ENCODE results near the gene FKBP5. TPM values are rescaled to one million over a fixed set of nuclear protein-coding genes. Genes with fewer than 3 reads are reported as not detected.

The FKBP5 gene
- total RNA-seq, 1 donor from 2014 or later, result 246 TPM

- Histone ChIP-seq H3K4me1 (peaks cover 33% of the 10 kb centered on the region), H3K27me3 (no peaks in the 10 kb centered on the region)
- intact Hi-C loops (cut with DNase I), result no loop called here
Measured at GRCh38 chr6:35607517-35608233, 81.0 kb downstream of the FKBP5 start.

GRCh38 chr6:35605600-35605999 lies 83.1 kb downstream of the FKBP5 start:
- no peak overlapping the region for H3K4me3 ChIP-seq
- DNase-seq (ENCODE audit: extremely low spot score in 2 of 2), result peak in 1 of 2 donors; percentile 87
- peak overlapping the region; percentile 96 for H3K27ac ChIP-seq
- no peaks in the 10 kb centered on the region for H3K9me3 ChIP-seq
- H3K36me3 ChIP-seq, result peaks cover 0 to 29% of the 10 kb centered on the region in 2 donors
- no peaks in the 10 kb centered on the region for H3K27me3 ChIP-seq
- peaks cover 50% of the 10 kb centered on the region for H3K4me1 ChIP-seq
- TF ChIP-seq POLR2A (IDR thresholded peaks at IDR 0.05) (no peak), POLR2AphosphoS5 (IDR thresholded peaks at IDR 0.05; ENCODE audit: insufficient read depth in 1 of 2, low read depth in 1 of 2) (no peak), CTCF (IDR thresholded peaks at IDR 0.05) (no peak)
- intact Hi-C loops (cut with DNase I), result no loop called here

More at GRCh38 chr6:35607517-35608233, 81.0 kb downstream of the FKBP5 start:
- Histone ChIP-seq H3K36me3 (peaks cover 0 to 41% of the 10 kb centered on the region in 2 donors), H3K4me3 (no peak overlapping the region), H3K9me3 (no peaks in the 10 kb centered on the region), H3K27ac (peak overlapping the region; percentile 96)
- TF ChIP-seq POLR2AphosphoS5 (IDR thresholded peaks at IDR 0.05; ENCODE audit: insufficient read depth in 1 of 2, low read depth in 1 of 2) (peak in 1 of 2 donors; percentile 17), POLR2A (IDR thresholded peaks at IDR 0.05) (no peak)
- no peak for DNase-seq (ENCODE audit: extremely low spot score in 2 of 2)

GRCh38 chr6:35603326-35604202 lies 85.2 kb downstream of the FKBP5 start:
- peaks cover 0 to 15% of the 10 kb centered on the region in 2 donors for H3K36me3 ChIP-seq
- H3K4me3 ChIP-seq, result peak overlapping the region in 1 of 2 donors; percentile 16
- peak overlapping the region; percentile 96 for H3K27ac ChIP-seq
- TF ChIP-seq CTCF (IDR thresholded peaks at IDR 0.05) (no peak), POLR2AphosphoS5 (IDR thresholded peaks at IDR 0.05; ENCODE audit: insufficient read depth in 1 of 2, low read depth in 1 of 2) (no peak), POLR2A (IDR thresholded peaks at IDR 0.05) (no peak)
- DNase-seq (ENCODE audit: extremely low spot score in 2 of 2), result peak in 1 of 2 donors; percentile 82
- H3K9me3 ChIP-seq, result no peaks in the 10 kb centered on the region
- peaks cover 71% of the 10 kb centered on the region for H3K4me1 ChIP-seq
- intact Hi-C loops (cut with DNase I), result loop anchor here (5.0 kb wide), 2 partner anchors 84 to 106 kb away; partner anchors contain the start of genes FKBP5 and TEAD3
- no peaks in the 10 kb centered on the region for H3K27me3 ChIP-seq

DNA sequence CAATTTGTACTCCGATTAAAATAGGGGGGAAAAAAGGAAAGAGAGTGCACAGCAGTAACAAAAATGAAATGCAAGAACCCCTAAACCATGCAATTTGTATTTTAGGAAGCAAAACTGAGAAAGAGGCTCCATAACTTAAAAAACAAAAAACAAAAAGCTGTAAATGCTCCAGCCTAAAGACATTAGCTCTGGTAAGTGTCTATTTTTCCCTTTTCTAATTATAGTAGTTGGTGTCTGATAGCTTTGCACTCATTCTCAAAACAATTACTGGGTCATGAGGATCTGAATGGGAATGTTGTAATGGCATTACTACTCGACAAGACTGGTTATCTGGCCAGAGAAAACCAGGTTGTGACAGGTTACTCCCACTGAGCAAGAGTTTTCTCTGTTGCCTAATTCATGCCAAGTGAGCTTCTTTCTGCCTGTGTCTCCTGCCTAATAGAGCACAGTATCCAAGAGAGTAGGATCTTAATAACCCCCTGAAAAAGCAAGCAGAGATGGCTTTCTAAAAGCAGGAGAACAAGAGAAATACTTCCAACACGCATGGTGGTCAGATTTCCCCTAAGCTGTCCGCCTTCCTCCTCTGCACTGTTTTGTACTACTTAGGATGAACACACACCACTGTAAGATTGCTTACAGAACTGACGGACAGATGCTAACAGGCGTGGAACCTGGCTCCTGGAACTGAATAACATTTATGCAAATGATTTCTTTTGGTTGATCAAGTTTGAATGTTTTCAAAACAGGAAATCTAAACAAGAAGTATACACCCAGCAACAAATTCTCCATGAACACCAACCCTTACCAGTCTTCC lies 86.4 kb downstream of the FKBP5 start:
- DNase-seq (ENCODE audit: extremely low spot score in 2 of 2), result peak in 1 of 2 donors; percentile 90
- peak overlapping the region; percentile 12 to 16 for H3K4me3 ChIP-seq
- H3K4me1 ChIP-seq, result peaks cover 83% of the 10 kb centered on the region
- intact Hi-C loops (cut with DNase I), result loop anchor here (5.0 kb wide), 2 partner anchors 85 to 105 kb away; partner anchors contain the start of genes FKBP5 and TEAD3
- H3K27me3 ChIP-seq, result no peaks in the 10 kb centered on the region
- no peaks in the 10 kb centered on the region for H3K9me3 ChIP-seq
- H3K27ac ChIP-seq, result peak overlapping the region; percentile 96
- H3K36me3 ChIP-seq, result peaks cover 0 to 10% of the 10 kb centered on the region in 2 donors
- peak in 1 of 2 donors; percentile 10 for TF ChIP-seq POLR2A (IDR thresholded peaks at IDR 0.05)
- TF ChIP-seq CTCF (IDR thresholded peaks at IDR 0.05), result no peak
- TF ChIP-seq POLR2AphosphoS5 (IDR thresholded peaks at IDR 0.05; ENCODE audit: insufficient read depth in 1 of 2, low read depth in 1 of 2), result peak in 1 of 2 donors; percentile 2
